ENCODE measurements around the gene AGO3.
"Not testable (repeated sequence)": the region's sequence is repeated elsewhere in the genome, so short reads cannot be mapped to it uniquely, and the experiment has no call there.

The AGO3 gene

DNA sequence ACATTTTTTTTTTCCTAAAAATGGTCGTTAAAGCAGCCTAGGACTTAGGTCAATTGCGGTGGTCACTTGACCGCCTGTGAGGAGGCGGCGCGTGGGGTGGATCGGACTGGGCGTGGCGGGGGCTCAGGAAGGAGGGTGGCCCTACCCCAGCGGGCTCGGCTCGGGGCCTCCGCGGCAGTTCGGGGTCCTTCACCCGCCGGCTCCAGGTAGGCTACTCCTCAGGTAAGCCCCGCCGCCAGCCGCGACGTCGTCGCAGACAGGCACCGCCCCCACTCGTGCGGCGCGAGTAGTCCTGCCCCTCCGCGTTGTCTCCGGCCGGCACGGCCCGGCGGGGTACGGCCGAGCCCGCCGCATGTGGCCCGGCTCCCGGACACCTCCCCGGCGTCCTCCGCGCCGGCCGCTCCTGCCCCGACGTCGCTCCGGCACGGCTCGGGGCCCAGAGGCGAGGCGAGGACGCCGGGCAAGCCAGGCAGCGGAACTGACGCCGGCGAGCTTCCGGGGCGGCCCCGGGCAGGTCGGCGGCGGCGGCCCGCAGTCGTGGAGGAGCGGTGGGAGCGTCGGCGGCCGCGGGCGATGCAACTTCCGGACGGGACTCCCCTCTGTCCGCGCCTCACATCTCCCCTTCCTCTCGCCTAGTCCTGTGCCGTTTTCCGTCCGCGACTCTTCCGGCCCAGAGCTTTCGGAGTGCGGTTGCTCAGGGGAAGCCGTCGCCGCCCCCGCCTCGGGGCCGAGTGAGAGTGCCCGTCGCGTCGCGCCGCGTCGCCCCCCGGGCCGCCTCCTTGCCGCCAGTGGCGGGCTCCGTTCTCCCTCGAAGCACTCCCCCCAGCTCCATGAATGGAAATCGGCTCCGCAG, at the start of gene AGO3:
AGO3 (plus strand) TSS at position 513 of the 853 bp plus-strand sequence; CDS start at position 835, 322 bp downstream.
- peak; percentile 83 for DNase-seq

DNA sequence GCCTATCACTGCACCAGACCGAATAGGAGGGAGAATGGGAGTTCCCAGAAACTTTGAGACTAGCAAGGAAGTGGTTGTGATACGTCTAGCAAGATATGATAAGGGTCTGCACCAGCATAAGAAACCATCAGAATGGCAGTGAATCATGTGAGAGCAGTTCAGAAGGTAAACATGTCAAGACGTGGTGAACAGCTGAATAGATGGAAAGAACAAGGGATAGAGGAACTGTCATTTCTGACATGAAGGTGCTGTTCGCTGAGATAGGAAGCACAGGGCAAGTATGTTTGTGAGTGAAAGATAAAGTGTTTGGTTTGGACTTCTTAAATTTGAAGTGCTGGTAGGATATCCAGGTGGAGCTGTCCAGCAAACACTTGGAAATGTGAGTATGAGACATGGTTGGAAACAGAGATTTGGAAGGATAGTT, 49.0 kb upstream of the AGO3 start:
- no peak for DNase-seq

DNA sequence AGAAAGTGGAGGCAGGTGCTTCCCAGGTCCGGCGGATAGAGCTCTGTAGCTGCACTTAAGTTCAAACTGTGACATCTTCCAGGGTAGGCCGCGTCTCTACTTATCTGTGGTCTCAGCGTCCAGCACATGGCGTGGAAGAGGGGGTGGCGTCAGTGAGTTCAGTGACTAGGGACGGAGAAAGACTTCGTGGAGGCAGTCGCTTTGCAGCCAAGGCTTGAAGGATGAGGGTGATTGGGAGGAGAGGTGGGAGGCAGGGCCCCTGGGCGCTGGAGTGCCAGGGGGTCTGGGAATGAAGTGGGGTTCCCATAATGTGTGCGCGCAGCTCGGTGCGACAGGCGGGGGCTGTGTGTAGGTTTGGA, 48.3 kb upstream of the AGO3 start:
- DNase-seq: no peak

DNA sequence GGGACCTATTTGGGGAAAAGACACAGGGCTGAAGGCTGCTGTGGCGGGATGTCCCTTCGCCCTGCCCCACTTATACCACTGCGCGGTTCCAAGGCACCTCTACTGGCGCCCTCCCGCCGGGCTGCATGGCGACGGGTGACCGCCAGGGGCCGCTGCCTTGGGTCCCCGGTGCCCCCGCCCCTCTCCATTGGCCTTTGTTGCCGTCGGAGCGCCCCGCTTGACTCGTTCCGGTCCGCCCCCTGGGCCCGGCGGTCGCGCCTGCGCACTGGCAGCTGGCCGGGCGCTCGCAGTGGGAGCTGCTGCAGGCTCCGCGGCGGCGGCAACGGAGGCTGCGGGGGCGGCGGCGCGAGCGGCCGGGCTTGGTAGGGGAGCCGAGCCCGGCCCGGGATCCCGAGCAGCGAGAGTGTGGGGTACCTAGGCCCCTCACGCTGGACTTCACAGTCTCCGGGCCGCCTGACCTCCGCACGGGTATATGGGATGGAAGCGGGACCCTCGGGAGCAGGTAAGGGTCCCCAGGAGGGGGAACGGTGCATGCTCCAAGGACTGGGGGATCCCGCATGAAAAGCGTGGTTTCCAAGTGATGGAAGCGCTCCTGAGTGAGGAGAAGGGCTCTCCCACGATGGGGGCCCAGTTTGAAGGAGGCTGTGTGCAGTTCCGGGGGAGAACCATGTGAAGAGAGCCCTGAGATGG, 47.8 kb upstream of the AGO3 start, which contains the start of gene AGO1:
AGO1 (plus strand) TSS at position 265 of the 690 bp plus-strand sequence; CDS start at position 478, 213 bp downstream.
- DNase-seq: peak; percentile 91

DNA sequence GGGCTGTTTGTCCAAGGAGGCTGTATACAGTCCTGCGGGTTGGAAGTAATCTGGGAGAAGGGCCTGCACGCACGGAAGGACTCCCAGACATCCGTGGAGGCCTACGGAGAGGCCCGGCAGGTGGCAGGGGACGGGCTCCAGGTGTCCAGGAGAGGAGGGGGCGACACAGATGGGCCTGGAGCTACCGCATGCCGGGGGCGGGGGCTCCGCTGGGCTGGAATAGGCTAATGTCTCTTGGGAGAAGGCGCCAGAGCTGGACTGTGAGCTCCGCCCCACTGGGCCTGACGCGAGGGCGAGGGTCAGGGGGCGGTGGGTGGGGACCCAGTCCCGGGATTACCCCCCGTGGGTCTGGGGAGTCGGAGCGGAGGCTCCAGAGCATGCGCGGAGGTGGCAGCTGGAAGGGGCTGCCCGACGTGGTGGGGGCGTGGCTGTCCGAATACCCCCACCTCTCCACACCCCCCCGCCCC, 47.2 kb upstream of the AGO3 start:
- peak; percentile 49 for DNase-seq

DNA sequence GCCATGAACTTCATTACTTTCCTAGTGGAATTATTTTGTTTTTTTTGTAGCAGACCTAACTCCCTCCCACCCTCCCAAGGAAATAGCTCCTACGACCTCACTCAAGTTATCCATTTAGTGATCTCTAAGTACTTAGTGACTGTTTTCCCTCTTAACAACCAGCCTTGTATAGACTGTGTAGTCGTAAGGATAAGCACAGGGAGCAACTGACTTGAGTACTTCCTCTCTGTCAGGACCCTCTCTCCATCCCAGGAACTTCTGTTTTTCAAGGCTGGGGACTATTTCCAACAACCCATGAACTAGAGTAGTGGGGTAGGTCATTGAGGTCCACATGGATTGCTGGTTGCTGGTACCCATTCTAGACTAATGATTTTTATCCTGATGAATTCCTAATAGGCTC, 46.0 kb upstream of the AGO3 start:
- DNase-seq: no peak

DNA sequence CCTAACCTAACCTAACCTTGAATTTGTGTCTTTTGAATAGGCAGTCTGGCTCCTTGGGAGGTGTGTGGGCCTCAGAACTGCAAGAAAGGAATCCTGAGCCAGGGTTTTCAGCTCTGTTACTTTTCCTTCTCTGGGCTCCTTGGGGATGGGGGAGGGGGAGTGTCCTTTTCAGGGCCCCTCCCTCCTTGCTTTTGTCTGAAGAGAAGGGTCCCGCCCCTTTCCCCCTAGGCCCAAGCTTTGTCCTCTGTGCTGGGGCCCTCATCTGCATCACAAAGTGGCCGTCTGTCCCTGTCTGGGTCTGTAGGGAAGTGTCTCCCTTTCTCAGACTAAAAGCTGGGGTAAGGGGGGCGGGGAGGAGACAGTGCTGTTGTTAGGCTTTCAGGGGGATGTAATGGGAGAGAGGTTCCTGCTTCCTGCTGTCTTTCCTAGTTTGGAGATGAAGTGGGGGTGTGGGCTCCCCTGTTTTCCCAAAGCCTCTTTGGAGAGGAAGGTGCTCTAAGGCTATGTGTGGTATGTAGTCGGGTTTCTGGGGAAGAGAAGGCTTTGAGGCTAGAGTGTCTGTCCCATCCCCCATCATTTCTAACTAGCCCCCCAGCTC, 44.8 kb upstream of the AGO3 start:
- DNase-seq: peak; percentile 47

DNA sequence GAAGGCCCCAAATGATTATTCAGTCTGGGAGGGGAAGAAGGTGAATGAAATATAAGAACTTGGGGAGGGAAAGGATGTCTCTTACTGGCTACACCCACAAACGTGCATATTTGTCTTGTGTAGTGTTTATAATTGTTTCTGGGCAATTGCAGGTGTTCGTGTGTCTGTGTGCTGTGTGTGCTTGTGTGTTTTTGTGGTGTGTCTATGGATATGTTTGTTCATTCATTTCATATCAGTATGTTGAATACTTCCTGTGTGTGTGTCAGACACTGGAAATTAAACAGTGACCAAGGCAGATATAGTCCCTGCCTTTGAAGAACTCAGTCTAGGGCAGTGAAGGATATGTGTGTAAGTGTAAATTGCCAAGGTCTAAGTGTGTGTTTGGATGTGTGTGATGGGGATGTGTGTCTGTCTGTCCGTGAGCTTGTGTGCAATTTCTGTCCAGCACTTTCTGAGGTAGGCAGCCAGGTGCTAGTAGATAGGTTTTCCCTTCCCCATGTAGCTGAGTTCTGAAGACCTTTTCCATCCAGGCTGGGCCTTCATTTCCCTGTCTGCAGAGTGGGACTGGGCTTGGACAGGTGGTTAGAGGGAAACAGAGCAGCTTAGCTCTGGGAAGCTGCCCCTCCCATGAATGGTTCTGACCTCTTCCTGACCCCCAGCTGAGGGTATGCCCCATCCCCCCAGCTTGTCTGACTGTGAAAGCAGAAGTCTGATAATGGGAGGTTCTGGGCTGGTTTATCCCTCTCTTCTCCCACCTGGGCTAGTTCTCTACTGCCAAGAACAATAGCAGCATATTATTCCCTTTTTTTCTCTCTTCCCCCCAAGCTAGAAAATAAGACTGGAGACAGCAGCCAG, 44.1 kb upstream of the AGO3 start:
- no peak for DNase-seq

DNA sequence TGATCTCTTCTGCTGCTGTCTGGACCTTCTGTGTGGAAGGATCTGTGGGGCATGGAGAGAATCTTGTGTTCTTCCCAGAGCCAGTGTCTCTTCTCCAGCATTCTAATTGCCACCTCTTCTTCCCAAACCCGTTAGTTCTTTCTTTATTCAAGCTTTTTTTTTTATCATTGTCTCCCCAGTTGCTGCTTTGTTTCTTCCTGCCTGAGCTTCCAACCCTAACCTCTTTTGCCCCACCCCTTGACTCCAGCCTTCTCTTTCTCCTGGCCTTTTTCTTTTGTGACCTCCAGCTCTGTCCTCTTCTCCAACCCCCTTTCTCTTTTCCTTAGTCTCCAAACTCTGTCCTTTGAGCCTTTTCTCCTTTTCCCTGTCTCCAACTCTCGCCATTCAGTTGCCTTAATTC, 43.4 kb upstream of the AGO3 start:
- DNase-seq: no peak

DNA sequence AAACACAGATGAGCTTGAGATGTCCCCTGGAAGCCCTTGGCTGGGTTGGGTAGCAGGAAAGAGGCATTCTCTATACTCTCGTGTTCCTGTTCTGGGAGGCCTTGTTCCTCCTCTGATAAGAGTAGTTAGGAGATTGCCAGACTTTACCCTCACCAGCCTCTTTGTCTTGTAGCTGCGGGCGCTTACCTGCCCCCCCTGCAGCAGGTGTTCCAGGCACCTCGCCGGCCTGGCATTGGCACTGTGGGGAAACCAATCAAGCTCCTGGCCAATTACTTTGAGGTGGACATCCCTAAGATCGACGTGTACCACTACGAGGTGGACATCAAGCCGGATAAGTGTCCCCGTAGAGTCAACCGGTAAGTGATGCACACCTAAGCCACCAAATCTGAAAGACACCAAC, 42.6 kb upstream of the AGO3 start:
- no peak for DNase-seq

DNA sequence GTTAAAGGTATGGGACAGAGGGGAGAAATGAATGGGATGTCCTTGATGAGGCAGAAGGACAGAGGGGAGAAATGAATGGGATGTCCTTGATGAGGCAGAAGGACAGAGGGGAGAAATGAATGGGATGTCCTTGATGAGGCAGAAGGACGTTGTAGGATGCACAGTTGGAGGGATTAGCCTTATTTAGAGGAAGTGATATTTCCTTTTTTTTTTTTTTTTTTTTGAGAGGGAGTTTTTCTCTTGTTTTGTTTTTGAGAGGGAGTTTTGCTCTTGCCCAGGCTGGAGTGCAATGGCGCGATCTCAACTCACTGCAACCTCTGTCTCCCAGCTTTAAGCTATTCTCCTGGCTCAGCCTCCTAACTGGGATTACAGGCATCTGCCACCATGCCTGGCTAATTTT, 41.9 kb upstream of the AGO3 start:
- DNase-seq: not testable (repeated sequence)

DNA sequence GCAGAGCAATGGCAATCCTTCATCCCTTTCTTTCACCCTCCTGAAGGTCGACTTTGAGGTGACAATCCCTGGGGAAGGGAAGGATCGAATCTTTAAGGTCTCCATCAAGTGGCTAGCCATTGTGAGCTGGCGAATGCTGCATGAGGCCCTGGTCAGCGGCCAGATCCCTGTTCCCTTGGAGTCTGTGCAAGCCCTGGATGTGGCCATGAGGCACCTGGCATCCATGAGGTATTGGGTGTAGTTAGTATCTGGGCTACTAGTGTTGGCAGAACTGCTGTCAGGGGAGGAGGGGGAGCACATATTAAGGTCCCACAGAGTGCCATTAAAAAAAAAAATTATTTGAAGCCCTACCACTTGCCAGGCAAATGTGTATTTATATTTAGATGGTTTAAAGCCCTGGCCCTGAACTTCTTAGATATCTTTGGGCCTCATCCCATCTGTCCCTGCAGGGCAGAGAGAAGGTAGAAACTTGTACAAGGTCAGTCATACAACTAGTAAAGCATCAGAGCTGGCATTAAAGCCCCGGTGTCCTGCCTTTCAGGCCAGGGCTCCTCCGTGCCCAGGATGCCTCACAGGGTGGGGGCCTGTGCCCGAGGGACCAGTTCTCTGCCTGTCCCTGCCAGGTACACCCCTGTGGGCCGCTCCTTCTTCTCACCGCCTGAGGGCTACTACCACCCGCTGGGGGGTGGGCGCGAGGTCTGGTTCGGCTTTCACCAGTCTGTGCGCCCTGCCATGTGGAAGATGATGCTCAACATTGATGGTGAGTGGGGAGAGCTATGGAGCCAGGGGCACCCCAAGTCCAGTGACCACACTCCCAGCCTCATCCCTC, 37.6 kb upstream of the AGO3 start:
- DNase-seq: no peak

DNA sequence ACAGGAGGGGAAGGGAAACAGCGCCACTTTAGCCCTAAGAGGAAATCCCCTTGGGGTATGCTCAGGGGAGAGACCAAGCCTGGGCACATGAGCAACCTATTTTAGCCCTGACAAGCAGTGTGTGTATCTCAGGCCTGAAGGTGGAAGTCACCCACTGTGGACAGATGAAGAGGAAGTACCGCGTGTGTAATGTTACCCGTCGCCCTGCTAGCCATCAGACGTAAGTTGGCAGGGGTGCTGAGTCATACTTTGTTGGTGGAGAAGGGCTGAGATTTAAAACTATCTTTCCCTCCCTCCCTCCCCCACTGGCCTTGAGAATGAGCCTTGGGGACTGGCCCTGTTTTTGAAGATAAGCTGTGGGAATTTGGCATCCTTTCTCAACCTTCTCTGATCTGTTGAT, 36.7 kb upstream of the AGO3 start:
- DNase-seq: no peak

DNA sequence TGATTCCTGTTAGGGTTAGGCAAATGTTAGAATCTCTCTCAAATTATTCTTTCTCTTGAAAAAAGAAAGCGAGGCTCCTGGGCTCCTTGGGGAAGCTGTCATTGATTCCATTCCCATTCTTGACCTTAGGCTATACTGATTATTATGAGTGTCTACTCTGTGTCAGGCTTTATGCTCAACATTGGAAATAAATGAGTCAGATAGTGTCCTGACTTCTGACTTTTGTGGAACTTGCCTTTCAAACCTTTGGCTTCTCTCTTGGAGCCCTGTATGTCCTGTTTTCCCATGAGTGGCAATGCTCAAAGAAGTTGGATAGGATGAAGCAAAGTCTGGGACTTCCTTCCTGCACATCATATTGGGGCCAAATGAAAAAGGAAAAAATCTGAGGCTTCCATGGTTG, 36.2 kb upstream of the AGO3 start:
- no peak for DNase-seq

DNA sequence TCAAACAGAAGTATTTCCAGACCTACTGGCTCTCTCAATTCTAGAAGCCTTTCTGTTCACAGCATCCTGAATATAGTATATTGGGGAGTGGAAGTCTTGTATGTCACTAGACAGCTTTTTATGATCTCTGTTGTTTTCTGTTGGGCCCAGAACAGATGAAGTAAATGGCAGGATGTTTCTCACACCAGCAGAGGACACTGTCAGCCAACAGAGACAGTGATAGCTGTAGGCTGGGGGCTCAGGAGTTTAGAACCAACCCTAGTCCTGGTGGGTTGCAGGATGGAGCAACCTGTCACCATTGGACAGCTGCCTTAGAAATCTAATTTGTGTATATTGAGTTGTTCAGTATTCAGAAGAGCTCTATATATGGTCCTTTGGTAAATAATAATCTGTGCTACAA, 31.0 kb upstream of the AGO3 start:
- no peak for DNase-seq

DNA sequence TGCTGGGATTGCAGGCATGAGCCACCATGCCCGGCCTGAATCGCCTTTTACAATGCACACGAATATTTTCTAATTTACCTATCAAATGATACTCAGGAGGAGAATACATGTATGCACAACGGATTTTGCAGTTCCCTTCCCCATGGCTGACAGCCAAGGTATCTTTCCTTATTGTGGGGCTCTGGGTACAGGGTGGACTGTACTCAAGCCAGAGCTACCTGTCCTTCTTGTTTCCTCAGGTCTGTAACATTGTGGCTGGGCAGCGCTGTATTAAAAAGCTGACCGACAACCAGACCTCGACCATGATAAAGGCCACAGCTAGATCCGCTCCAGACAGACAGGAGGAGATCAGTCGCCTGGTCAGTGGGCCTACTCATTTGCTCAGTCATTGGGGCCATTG, 29.7 kb upstream of the AGO3 start:
- no peak for DNase-seq

DNA sequence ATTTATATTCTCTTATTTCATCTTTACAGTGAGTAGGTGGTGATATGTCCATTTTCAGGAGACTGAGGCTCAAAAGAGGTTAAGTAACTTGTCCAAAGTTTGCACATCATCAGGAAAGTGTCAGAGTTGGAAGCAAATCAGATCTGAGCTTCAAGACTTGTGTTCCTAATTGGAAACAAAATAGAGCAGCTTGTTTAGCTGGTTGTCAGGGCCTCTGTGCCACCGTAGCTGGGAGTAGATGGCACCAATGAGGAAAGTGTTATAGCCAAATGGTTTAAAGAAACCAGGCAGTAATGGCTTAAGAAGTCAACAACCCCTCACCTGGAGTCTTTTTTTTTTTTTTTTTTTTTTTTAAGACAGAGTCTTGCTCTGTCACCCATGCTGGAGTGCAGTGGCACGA, 28.2 kb upstream of the AGO3 start:
- no peak for DNase-seq

DNA sequence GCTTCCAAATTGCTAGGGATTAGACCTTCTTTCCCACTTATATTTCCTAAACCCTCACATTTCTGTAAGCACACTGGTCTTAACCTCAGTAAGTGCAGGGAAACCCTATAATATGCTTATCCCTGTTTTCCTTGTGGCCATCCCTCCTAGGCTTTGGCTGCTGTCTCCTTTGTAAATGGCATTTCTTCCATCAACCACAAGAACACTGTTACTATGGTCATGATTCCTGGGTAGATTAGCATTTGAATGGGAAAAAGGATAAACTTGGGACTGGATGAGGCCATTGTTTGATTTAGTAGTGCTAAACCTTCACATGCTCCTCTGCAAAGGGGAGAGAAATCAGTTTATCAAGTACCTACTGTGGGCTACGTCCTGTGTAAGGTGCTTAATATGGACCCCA, 16.2 kb upstream of the AGO3 start:
- no peak for DNase-seq

DNA sequence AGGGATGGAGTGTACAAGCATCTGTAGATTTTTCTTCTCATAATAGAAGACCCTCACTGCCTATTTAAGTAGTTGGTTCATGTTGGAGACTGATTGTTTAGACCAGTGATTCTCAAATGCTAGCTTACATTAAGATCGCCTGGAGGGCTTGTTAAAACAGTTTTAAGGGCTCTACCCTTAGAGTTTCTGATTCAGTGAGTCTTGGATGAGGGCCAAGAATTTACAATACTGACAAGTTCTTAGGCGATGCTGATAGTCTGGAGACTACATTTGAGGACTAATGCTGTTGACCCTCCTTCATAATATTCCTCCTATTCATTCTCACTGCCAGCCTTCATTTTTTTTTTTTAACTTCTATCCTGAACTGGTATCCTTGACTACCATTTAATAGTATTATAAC, 15.2 kb upstream of the AGO3 start:
- DNase-seq: peak; percentile 60

DNA sequence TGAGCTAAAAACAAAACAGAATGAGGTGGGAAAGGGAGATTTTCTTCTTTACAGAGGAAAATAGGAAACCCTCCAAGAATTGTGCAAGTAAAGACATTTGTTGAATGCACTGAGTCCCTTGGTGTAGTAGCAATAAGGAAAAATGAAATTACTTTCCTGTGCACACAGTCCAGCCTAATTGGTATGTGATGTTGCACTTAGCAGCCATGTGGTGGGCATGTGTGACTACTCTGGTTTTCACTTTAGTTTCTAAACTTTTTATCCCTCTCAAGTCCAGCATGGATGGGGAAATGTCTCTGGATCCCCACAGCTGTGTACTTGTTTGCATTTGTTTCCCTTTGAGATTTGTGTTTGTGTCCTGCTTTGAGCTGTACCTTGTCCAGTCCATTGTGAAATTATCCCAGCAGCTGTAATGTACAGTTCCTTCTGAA, 7.1 kb upstream of the AGO3 start:
- no peak for DNase-seq

DNA sequence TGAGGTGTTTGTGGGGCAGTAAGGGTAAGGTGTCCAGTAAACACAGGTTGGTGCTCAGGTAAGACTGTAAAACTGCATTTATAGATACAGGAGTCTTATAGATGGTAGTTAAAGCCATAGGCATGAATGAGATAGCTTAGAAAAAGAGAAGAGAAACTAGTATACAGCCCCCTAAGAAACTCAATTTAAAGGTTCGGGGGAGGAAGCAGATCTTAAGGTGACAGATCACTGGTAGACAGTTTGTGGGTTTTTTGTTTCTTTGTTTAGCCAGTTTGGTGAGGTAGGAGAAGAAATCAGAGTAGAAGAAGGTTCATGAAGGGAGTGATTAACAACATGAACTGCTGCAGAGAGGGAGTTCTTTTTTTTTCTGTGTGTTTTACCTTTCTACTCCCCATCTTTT, 6.1 kb upstream of the AGO3 start:
- no peak for DNase-seq

DNA sequence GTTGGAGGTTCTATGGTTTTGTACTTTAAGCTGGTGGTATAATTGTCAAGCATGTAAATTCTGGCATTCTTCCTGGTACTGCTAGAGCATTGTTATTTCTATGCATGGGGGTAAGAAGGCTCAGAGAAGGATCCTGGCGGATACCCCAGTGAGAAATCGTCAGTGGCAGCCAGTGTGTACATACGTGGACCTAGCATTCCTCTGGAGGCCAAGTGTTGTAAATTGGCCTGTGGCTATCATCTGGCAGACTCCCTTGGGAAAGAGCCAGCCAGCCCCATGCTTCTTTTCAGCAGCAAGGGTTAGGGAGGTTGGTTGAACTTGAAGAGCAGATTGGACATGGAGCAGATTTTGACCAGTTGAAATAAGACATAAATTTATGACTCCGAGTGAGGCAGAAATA, 5.2 kb upstream of the AGO3 start:
- DNase-seq: no peak
